Left ventricle myocardium inferior (tissue), 1 donor: ENCODE measurements around the gene MITF. TPM values are rescaled to one million over a fixed set of nuclear protein-coding genes. Genes with fewer than 3 reads are reported as not detected.

Experiments used
- DNase-seq: peaks from one replicate; pipeline ENCODE4 v3.0.0-alpha.2; 2020
- H3K27ac ChIP-seq: fragments of 200-600 bp; replicated peaks from 2 replicates; pipeline ENCODE4 v1.8.0; 2021
- H3K27me3 ChIP-seq: fragments of 200-600 bp; 2 replicates; pipeline ENCODE4 v1.8.0; 2021; ENCODE audit warnings: low read depth
- H3K36me3 ChIP-seq: fragments of 200-600 bp; 2 replicates; pipeline ENCODE4 v1.8.0; 2021
- H3K4me1 ChIP-seq: fragments of 200-600 bp; 2 replicates; pipeline ENCODE4 v1.8.0; 2021
- H3K4me3 ChIP-seq: fragments of 200-600 bp; 2 replicates; pipeline ENCODE4 v1.8.0; 2021; ENCODE audit warnings: mild to moderate bottlenecking, moderate library complexity
- H3K9me3 ChIP-seq: fragments of 200-600 bp; replicated peaks from 2 replicates; pipeline ENCODE4 v1.8.0; 2021
- CTCF ChIP-seq: fragments of 200-600 bp; IDR thresholded peaks from 2 replicates; pipeline ENCODE4 v1.8.0; 2021; ENCODE audit warnings: antibody characterized with exemption, mild to moderate bottlenecking, borderline replicate concordance
- intact Hi-C: fragments of 100-400 bp; cut with micrococcal nuclease; formaldehyde crosslinking; loops from one replicate; pipeline ENCODE4 v1.11.0; 2022
- total RNA-seq: library from RNA; stranded (reverse); fragmentation: NEBNext Ultra II Directional; extraction: Animal tissue kit (Norgen Biotek cat#: 25700); gene quantifications from one replicate; pipeline ENCODE4 v1.2.1, GENCODE V29; 2021
- donor health status: DM: no; HTN: yes; CAD: no; lungs with severe emphysema.

Gene MITF
- total RNA-seq, 1 donor from 2014 or later = 81.9 TPM

GRCh38 chr3:69806735-69807438 is 67.6 kb downstream of the MITF start:
- no peak for TF ChIP-seq CTCF
- Histone ChIP-seq H3K36me3 (no peaks in the 10 kb centered on the region), H3K9me3 (no peaks in the 10 kb centered on the region), H3K27me3 (no peaks in the 10 kb centered on the region), H3K4me3 (no peak overlapping the region), H3K27ac (no peak overlapping the region), H3K4me1 (peaks cover 41% of the 10 kb centered on the region)
- DNase-seq = no peak
- intact Hi-C loops = no loop called here

- no peaks in the 10 kb centered on the region for H3K9me3 ChIP-seq
- peaks cover 49% of the 10 kb centered on the region for H3K4me1 ChIP-seq
- H3K4me3 ChIP-seq = no peak overlapping the region
- DNase-seq = no peak
- no peak overlapping the region for H3K27ac ChIP-seq
- intact Hi-C loops = no loop called here
- H3K27me3 ChIP-seq = no peaks in the 10 kb centered on the region
- no peak for TF ChIP-seq CTCF
- no peaks in the 10 kb centered on the region for H3K36me3 ChIP-seq
These were observed 68.4 kb downstream of the MITF start for GRCh38 chr3:69807674-69808073.

DNA sequence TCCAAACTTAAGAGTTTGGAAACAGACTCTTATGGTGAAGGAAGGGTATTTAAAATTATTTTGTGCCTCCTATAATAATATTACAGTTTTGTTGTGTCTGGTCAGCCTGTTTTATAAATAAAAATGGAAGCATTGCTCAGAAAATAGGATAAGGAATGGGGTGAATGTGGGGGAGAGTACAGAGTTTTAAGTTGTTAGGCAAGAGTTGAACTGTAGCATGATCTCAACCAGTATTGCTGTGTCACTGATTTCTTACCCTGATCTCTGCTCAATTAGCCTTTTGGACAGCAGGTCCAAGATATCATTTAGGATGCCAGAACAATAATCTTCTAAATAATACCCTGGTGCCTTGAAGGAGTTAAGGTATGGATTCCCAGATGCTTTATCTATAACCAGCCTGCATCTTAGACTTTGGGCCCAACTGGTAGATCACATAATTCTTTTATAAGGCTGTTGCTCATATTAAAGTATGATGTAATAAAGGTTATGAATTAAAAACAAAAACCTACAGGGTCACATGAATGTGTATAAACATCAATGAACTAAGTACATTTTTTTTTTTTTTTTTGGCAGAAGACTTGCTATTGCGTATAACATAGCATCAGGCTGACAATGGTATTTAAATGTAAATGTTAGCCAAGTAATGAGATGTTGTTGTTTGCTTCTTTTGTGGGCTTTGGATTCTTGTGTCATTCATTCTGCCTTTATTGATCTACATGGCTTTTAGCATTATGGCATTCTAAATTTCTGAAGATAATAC is 70.0 kb downstream of the MITF start:
- peaks cover 58% of the 10 kb centered on the region for H3K4me1 ChIP-seq

DNA sequence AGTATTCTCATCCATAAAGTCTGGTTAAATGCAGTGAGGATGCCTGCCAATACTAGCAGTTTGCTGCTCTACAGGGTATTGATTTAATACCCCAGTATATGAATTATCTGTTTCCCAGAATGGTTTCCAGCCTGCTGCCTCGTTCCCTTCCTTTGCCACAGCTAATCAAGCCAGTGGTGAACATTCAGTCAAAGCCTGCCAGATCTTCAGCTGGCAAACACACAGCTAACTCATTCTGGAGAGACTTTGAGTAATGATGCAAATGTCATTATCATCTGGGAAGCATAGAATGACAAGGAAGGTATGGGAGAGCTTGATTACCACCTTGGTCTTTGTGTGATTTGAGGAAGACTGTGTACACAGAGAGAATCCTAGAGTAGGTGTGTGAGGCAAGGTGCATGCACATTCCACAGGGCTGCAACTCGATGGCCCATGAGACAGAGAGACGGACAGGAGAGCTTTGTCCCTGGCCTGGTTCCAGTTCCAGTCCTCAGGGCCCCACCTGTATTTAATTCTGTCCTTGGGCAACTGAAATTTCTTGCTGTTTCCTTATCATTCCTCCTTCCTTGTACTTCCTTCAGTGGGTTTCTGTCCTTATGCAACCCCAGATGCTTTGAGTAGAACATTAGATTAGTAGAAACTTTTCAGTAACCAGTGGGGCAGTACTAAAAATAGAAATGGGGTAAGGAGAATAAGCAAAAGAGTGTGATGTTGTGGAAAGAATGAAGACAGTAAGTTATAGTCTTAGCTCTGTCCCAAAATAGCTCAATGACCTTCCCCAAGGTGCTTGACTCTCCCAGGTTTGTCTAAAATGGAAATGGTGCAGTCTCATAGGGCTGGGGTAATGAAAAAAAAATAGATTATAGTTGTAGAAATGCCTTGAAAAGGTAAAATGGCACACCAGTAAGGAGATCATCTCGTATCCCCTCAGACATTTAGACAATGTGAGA is 72.5 kb downstream of the MITF start:
- Histone ChIP-seq H3K27ac (peak overlapping the region; percentile 55), H3K36me3 (no peaks in the 10 kb centered on the region), H3K4me1 (peaks cover 77% of the 10 kb centered on the region), H3K4me3 (no peak overlapping the region), H3K27me3 (no peaks in the 10 kb centered on the region), H3K9me3 (no peaks in the 10 kb centered on the region)
- intact Hi-C loops = no loop called here
- no peak for DNase-seq
- no peak for TF ChIP-seq CTCF

More for the DNA sequence above, 70.0 kb downstream of the MITF start:
- Histone ChIP-seq H3K36me3 (no peaks in the 10 kb centered on the region), H3K9me3 (no peaks in the 10 kb centered on the region), H3K4me3 (no peak overlapping the region), H3K27ac (no peak overlapping the region), H3K27me3 (no peaks in the 10 kb centered on the region)
- no peak for DNase-seq
- TF ChIP-seq CTCF = no peak
- intact Hi-C loops = no loop called here

GRCh38 chr3:69815970-69816369 is 76.7 kb downstream of the MITF start:
- H3K27ac ChIP-seq = no peak overlapping the region
- intact Hi-C loops = no loop called here
- no peak for TF ChIP-seq CTCF
- H3K36me3 ChIP-seq = no peaks in the 10 kb centered on the region
- no peak for DNase-seq
- no peaks in the 10 kb centered on the region for H3K9me3 ChIP-seq
- no peak overlapping the region for H3K4me3 ChIP-seq
- no peaks in the 10 kb centered on the region for H3K27me3 ChIP-seq
- H3K4me1 ChIP-seq = peaks cover 91% of the 10 kb centered on the region
